GM21529 (cell line): ENCODE measurements around the gene ASF1B.

Experiments used
- ATAC-seq: cut with Tn5 transposase; IDR thresholded peaks from one replicate; pipeline ENCODE4 v1.9.1; 2021; ENCODE audit not compliant: unreplicated experiment

ASF1B gene

GRCh38 chr19:14088634-14089411 is 47.6 kb downstream of the ASF1B start:
- ATAC-seq: no peak

GRCh38 chr19:14086098-14086497 is 50.3 kb downstream of the ASF1B start:
- no peak for ATAC-seq

GRCh38 chr19:14085309-14085995 is 50.9 kb downstream of the ASF1B start, which contains the start of gene C19orf67:
C19orf67 (minus strand) TSS chr19:14085783; CDS start chr19:14085627, 156 bp downstream.
- no peak for ATAC-seq

GRCh38 chr19:14082675-14082960 is 53.8 kb downstream of the ASF1B start:
- no peak for ATAC-seq

GRCh38 chr19:14081797-14082674 is 54.4 kb downstream of the ASF1B start:
- ATAC-seq: peak; percentile 18

GRCh38 chr19:14080887-14081796 is 55.2 kb downstream of the ASF1B start:
- peak; percentile 74 for ATAC-seq

- no peak for ATAC-seq
These were observed 58.0 kb downstream of the ASF1B start for GRCh38 chr19:14078411-14078810.

- peak; percentile 5 for ATAC-seq
These were observed 62.2 kb downstream of the ASF1B start for GRCh38 chr19:14073925-14074838.

- peak; percentile 37 for ATAC-seq
These were observed 63.0 kb downstream of the ASF1B start for GRCh38 chr19:14073261-14073924.

- peak; percentile 15 for ATAC-seq
These were observed 63.7 kb downstream of the ASF1B start, which contains the start of gene MISP3 for GRCh38 chr19:14072535-14073260. MISP3 (plus strand) TSS chr19:14072786; CDS start chr19:14073310, 524 bp downstream.

- ATAC-seq: no peak
These were observed 65.9 kb downstream of the ASF1B start for GRCh38 chr19:14070268-14071050.
